DMS153 treated with DMSO at 0.1 percent for 48 hours (cell line): Measurements from ENCODE around the gene SLC29A4.
"Not testable (repeated sequence)": the region's sequence is repeated elsewhere in the genome, so short reads cannot be mapped to it uniquely, and the experiment has no call there.

ENCODE experiments used
- DNase-seq: peaks from one replicate; lab custom pipeline; 2025; ENCODE audit not compliant: unreplicated experiment; lab: John Stamatoyannopoulos, UW

Gene SLC29A4, protein sequence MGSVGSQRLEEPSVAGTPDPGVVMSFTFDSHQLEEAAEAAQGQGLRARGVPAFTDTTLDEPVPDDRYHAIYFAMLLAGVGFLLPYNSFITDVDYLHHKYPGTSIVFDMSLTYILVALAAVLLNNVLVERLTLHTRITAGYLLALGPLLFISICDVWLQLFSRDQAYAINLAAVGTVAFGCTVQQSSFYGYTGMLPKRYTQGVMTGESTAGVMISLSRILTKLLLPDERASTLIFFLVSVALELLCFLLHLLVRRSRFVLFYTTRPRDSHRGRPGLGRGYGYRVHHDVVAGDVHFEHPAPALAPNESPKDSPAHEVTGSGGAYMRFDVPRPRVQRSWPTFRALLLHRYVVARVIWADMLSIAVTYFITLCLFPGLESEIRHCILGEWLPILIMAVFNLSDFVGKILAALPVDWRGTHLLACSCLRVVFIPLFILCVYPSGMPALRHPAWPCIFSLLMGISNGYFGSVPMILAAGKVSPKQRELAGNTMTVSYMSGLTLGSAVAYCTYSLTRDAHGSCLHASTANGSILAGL

DNA sequence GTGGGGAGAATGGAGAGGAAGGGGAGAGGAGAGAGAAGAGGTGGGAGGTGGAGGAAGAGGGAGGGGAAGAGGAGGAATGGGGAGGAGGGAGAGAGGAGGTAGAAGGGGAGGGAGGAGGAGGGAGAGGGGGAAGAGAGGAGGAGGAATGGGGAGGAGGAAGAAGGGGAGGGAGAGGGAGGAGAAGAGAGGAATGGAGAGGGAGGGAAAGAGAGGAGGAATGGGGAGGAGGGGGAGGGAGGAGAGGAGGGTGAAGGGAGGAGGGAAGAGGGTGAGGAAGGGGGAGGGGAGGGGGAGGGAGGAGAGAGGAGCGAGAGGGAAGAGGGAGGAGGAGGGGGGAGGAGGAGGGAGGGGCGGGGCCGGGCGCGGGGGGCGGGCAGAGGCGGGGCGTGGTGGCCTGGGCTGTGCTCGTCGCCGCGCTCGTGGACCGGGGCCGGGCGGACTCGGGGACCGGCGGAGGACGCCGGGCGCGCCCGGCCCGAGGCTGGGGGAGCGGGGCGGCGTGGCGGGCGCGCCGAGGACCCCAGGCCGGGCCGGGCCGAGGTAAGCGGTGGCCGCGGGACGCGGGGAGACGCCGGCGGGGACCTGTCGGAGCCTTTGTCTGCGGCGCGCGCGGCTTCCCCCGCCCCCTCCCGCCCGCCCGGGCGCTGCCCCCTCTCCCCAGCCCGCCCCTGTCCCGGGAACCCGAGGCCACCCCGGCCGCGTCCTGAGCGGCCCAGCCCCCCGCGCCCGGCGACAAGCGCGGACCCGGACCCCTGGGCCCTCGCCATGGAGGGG is at the start of gene SLC29A4:
TSS of gene SLC29A4 (plus strand) at position 401 of the 774 bp plus-strand sequence. CDS start 4,874 bp downstream, outside the sequence.
- DNase-seq: no peak

DNA sequence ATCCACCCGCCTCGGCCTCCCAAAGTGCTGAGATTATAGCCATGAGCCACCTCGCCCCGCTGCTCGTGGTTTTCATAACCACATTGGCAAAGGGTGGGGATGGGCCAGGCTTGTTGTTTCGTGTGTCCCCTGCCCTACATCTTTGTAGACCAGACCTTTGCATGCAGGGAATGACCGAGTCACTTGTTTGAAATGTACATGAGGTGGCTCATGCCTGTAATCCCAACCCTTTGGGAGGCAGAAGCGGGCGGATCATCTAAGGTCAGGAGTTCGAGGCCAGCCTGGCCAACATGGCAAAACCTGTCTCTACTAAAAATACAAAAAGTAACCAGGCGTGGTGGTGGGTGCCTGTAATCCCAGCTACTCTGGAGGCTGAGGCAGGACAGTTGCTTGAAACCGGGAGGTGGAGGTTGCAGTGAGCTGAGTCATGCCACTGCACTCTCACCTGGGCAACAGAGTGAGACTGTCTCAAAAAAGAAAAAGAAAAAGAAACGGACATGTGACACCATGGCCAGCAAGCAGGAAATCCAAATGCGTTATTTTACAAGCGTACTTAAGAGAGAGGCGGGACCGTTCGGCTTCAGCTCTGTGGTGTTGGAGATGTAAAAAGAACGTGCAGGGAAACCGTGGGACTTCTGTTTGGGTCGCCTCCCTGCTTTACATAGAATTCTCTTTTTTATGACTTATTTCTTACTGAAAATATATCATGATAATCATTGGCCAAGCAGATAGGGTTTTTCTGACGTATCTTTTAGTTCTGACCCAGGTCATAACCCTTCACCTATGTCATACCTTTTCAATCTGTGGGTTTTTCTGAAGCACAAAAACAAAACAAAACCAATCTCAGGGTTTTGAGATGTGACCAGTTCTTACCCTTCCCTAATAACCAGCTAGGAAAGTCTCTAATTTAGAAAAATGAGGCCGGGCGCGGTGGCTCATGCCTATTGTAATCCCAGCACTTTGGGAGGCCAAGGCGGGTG is 47.6 kb upstream of the SLC29A4 start:
- peak; percentile 49 for DNase-seq

DNA sequence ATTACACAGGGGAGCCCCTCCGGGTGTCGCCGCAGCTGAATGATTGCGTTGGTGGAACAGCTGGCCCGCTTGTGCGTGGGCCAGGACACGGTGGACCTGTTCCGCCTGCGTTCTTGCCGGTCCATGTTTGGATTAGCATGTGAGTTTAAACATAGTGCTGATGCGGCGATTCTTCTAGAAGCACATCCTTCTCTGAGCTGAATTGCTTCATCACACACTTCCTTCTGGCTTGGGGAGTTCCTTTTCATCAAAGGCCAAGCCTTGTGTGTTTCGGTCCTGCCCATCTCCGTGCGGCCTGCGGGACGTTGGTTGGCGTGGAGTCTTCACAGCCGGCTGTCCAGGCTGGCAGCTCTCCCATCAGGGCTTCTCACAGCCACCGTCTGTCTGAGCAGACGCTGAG is 45.5 kb upstream of the SLC29A4 start:
- no peak for DNase-seq

DNA sequence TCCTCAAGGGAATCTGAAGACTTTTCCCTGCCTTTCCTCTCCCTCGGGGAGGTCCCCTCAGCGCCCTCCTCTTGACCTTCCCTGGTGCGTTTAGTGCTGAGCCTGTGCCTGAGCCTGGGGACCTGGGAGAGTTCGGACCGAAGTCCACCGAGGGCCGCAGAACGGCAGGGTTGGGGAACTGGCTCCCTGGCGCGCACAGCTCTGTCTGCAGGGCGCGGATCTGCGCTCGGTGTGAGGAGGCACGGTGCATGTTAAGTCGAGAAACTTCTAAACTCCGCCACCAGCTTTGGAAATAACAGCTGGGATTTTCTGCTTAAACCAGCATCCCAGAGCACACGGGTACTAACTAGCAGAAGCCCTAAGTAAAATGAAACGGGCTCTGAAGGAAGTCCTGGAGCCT is 44.2 kb upstream of the SLC29A4 start:
- no peak for DNase-seq

DNA sequence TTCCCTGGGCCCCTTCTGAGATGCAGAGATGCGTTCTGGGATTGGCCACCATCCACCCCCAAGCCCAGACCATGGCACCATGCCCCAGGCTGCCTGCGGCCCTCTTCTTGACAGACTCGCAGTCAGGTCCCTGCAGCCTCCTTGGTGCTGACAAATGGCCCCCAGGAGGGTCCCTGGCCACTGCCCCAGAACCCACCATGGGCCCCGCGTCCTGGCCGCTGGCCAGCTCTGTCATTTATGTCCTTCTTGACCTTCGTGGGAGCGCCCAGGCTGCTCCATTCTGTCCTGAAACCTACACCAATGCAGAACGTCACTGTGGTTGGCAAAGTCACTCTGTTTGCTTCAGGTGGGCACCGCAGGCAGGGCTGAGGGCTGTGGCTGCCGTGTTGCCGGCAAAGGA is 39.5 kb upstream of the SLC29A4 start:
- DNase-seq: no peak

DNA sequence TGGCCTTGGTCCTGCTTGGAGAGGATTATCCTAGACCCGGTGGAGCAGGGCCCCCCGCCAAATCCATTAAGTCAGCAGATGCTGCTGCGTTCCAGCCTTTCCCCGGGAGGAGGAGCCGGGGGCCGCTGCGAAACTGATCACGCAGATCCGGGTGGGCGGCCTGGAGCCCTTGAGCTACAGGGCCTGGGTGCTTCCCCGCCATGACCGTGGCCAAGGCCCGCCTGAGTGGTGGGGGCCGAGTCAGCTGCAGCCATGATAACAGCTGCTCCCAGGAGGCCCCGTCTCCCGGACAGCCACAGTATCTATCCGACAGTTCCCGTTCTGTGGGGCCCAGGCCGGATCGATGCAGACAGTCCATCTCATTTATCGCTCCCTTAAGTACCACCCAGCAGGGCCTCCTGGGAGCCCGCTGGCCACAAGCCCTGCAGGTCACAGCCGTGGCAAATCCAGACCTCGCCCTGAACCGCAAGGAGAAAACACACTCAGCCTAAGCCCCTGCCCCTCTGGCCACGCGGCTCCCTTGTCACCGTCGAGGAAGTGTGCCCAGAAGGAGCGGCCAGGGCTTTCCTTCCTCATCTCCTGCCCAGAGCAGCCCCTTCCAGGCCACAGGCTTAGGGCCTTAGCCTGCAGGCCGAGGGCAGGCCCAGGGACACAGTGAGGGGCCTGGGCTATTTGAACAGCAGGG is 34.4 kb upstream of the SLC29A4 start:
- DNase-seq: no peak

DNA sequence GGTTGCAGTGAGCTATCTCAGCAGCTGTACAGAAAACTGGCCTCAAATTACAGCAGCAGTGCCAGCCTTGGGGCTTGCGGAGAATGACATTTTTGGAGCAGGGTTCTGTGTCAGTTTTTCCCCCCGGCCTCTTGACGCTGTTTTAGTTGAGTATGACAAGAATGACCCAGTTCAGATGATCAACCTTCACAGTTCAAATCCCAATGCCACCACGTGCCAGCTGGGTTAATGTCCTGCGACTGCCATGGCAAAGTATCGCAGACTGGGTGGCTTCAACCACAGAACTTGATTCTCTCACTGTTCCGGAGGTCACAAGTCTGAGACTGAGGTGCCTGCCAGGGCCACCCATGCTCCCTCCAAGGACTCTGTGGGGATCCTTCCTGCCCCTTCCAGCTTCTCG is 32.0 kb upstream of the SLC29A4 start:
- DNase-seq: not testable (repeated sequence)

DNA sequence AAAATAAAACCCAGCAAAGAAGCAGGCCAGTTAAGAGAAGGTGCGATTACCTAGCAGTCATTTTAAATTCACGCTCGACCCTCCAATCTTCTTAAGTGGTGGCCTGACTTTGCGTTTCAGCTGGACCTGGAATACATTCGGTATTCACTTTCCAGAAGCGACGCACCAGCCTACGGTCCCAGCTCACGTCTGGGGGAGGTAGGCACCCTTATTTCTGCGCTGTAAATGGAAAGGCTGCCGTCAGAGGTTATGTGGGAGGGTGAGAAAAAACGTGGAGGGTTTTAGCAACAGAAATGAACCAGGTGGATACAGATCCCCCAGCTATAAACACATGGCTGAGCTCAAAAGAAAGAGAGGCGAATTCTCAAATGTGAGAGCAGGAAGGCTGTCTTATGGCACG is 29.2 kb upstream of the SLC29A4 start:
- DNase-seq: not testable (repeated sequence)

DNA sequence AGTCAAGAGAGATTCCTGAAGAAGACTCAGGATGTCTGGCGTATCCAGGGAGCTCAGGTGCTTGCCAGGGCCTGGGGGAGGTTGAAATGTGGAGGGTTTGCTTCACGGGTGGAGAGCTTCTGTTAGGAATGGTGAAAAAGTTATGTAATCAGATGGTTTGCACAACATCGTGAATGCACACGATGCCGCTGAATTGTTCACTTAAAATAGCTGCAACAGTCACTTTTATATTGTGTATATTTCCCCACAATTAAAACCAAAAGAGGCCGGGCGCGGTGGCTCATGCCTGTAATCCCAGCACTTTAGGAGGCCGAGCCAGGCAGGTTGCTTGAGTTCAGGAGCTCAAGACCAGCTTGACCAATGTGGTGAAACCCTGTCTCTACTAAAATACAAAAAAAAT is 28.4 kb upstream of the SLC29A4 start:
- not testable (repeated sequence) for DNase-seq

DNA sequence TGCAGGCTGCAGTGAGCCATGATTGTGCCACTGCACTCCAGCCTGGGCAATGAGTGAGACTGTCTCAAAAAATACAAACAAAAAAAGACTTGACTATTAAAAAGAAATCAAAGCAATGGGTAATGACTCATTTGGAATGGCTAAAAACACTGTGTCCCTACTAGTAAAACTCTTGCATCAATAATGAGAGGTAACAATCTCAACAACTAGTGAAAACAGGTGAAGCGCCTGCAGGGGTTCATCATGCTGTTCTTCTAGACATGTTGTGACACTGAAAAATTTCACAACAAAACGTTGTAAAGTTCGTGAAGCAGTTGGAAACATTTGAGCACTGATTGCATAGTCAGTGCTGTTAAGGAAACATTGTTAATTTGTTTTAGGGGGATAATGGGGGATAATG is 26.9 kb upstream of the SLC29A4 start:
- no peak for DNase-seq

DNA sequence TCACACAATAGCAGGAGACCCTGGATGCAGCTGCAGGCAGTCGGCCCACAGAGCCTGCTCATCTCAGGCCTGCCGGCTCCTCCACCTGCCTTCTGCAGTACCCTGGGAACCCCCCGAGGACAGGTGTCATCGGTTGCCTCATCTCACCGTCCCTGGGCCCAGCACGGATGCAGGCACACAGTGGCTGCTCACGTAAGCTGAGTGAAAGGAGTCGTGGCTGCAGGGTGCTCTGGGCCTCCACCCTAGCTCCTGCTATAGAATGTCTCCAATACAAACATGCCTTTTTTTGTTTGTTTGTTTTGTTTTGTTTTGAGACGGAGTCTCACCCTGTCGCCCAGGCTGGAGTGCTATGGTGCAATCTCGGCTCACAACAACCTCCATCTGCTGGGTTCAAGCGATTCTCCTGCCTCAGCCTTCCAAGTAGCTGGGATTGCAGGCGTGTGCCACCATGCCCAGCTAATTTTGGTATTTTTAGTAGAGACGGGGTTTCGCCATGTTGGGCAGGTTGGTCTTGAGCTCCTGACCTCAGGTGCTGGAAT is 22.1 kb upstream of the SLC29A4 start:
- not testable (repeated sequence) for DNase-seq

DNA sequence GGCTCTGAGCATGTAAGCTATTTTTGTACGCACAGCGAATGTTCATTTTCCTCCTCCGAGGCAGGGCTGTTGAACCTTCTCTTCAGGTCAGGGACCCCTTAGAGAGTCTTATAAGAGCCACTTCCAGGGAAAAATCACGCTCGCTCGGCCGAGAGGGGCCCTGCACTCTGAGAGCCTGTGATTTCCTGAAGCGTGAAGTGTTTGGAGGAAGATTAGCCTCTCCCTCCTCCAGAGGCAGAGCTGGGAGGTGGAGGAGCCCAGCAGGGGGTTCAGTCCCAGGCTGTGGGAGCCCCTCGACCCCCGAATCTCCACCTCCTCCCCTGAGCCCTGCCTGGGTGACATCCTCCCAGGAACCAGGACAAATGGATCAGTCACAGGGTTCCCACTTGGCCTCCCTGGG is 19.7 kb upstream of the SLC29A4 start:
- not testable (repeated sequence) for DNase-seq

DNA sequence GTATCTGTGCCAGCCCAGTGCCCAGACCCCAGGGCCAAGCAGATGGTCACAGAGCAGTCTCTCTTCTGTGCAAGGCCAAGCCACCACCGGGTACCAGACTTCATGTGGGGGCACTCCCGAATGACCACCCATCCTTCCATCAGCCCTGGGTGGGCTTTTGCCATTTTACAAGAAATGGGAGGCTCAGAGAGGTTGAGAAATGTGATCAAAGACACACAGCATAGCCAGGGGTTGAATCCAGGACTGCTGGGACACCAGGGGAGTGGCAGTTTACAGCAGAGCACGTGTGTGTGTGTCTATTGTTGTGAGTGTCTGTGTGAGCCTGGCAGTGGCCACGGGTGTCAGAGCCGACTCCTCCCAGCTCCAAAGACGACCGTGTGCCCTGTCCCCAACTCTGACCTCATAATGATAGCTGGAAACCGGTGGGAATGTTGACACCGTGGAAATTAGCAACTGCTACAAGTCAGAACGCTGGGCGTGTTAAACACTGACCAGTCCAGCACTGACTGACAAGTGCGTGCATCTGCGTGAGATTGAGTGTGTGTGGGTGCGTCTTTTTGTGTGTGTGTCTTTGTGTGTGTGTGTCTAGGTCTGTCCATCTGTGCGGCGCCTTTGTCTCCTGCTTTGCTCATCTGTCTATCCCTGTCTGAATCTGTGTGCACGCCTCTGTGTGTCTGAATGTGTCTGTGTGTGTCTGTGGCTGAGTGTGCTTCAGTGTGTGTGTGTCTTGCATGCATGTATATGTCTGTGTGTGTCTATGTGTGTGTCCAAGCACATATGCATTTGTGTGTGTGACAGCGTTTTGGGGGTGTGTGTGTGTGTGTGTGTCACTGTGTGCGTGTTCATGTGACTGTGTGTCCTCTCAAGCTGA is 17.2 kb upstream of the SLC29A4 start:
- DNase-seq: no peak

DNA sequence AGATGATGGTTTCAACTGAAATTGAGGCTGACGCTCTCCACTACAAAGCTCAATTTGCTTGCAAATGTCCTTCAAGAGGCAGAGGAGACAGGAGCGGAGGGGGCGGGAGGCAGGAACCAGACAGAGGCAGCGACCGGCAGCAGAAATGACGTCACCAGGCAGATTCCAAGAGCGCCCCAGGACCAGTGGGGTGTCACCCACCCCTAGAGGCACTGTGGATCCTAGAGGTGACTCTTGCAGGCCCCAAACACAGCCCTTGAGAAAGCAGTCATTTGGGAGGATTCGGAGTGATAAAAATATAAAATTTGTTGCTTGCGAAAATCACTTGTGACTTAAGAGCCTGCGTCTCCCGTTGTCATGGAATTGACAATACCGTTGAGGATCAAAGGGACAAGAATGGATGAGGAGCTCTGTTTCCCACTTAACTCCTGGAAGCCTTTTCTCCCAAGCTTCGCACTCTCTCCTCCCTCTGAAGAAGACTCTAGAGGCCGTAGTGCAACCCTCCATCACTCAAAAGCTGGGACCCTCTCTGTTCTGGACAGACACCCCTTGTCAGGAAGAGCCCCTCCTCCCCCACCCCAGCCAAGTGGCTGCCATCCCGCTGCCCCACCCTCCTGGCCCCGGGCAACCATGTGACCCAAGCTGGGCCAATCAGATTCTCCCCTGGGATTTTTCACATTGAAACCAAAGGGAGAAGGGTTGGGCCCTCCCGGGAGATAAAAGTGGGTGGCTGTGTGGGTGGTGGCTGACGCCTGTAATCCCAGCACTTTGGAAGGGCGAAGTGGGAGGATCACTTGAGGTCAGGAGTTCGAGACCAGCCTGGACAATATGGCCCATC is 16.3 kb upstream of the SLC29A4 start:
- no peak for DNase-seq

DNA sequence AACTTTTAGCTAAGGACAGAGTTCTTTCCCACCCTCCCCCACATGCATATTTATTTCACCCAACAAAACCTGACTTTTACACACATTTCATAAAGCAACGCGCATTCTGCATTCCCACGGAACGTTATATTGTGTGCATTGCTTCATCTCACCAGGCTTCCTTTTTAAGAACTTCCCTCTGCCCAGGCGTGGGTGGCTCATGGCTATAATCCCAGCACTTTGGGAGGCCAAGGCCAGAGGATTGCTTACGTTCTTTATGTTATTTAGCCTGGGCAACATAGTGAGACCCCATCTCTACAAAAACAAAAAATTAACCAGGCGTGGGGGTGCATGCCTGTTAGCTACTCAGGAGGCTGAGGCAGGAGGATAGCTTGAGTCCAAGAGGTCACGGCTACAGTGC is 14.9 kb upstream of the SLC29A4 start:
- not testable (repeated sequence) for DNase-seq

DNA sequence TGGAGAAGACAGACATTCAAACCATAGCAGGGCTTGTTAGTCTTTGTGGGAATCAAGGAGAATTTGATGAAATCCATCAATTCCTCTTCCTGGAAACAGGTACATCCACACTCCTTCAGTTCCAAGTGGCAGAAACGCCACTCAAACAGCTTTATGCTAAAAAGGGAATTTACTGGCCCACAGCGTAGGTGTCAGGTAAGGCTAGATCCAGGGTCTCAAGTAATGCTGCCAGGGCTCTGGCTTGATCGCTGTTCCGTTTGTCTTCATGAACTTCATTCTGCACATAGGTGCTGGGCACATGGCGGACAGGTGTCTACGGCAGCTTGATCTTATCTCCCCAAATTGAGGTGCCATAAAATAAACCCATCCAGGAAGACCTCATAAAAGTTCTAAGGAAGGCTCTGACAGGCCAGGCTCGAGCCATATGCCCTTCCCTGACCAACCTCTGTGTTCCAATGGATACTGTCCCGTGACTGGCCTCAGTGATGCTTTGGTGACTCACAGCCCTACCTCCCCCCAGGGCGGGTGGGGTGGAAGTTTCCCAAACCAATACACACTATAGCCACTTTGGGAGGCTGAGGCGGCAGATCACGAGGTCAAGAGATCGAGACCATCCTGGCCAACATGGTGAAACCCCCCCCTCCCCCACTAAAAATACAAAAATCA is 12.6 kb upstream of the SLC29A4 start:
- not testable (repeated sequence) for DNase-seq

DNA sequence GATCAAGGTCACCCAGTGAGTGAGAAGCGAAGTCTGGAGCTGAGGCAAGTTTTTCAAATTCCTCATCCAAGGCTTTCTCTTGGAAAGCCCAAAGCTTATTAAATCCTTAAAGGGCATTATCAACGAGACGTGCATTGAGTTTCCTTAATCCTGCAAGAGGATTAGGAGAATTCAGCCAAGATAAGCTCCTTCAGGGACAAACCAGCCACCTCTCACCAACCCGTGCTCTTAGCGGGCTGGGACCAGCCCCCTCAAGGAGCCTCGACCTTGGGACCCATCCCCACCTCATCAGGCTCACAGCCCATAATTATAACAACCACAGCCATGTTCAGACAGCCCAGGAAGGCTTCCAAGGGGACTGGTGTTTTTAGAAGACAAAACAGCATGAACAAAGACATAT is 12.0 kb upstream of the SLC29A4 start:
- no peak for DNase-seq
